Measurements from ENCODE around the gene ATP2B1.

Gene ATP2B1

GRCh38 chr12:89682284-89682683 lies 26.4 kb downstream of the ATP2B1 start:
- peaks cover 77% of the 10 kb centered on the region for H3K36me3 Mint-ChIP-seq (ENCODE audit: low read depth)
- no peak overlapping the region for H3K27ac Mint-ChIP-seq
- no peaks in the 10 kb centered on the region for H3K27me3 Mint-ChIP-seq (ENCODE audit: low read depth)
- peaks cover 13% of the 10 kb centered on the region for H3K4me1 Mint-ChIP-seq
- TF ChIP-seq CTCF (IDR thresholded peaks at IDR 0.05; ENCODE audit: unreplicated experiment in 3 of 3), result no peak
- H3K9me3 Mint-ChIP-seq, result peaks cover 56% of the 10 kb centered on the region
- no peak overlapping the region for H3K4me3 Mint-ChIP-seq

GRCh38 chr12:89680409-89680808 lies 28.2 kb downstream of the ATP2B1 start:
- Mint-ChIP-seq H3K36me3 (ENCODE audit: low read depth) (peaks cover 71% of the 10 kb centered on the region), H3K9me3 (peaks cover 54% of the 10 kb centered on the region), H3K4me1 (peaks cover 7% of the 10 kb centered on the region), H3K27ac (no peak overlapping the region), H3K27me3 (ENCODE audit: low read depth) (no peaks in the 10 kb centered on the region), H3K4me3 (no peak overlapping the region)
- TF ChIP-seq CTCF (IDR thresholded peaks at IDR 0.05; ENCODE audit: unreplicated experiment in 3 of 3), result no peak

GRCh38 chr12:89679631-89680030 lies 29.0 kb downstream of the ATP2B1 start:
- peaks cover 52% of the 10 kb centered on the region for H3K9me3 Mint-ChIP-seq
- H3K27me3 Mint-ChIP-seq (ENCODE audit: low read depth), result no peaks in the 10 kb centered on the region
- H3K27ac Mint-ChIP-seq, result no peak overlapping the region
- H3K36me3 Mint-ChIP-seq (ENCODE audit: low read depth), result peaks cover 64% of the 10 kb centered on the region
- H3K4me3 Mint-ChIP-seq, result no peak overlapping the region
- TF ChIP-seq CTCF (IDR thresholded peaks at IDR 0.05; ENCODE audit: unreplicated experiment in 3 of 3), result no peak
- H3K4me1 Mint-ChIP-seq, result peaks cover 7% of the 10 kb centered on the region

GRCh38 chr12:89678225-89678624 lies 30.4 kb downstream of the ATP2B1 start:
- H3K4me3 Mint-ChIP-seq, result no peak overlapping the region
- H3K9me3 Mint-ChIP-seq, result peaks cover 44% of the 10 kb centered on the region
- peaks cover 52% of the 10 kb centered on the region for H3K36me3 Mint-ChIP-seq (ENCODE audit: low read depth)
- H3K27me3 Mint-ChIP-seq (ENCODE audit: low read depth), result no peaks in the 10 kb centered on the region
- H3K27ac Mint-ChIP-seq, result no peak overlapping the region
- peaks cover 10% of the 10 kb centered on the region for H3K4me1 Mint-ChIP-seq
- TF ChIP-seq CTCF (IDR thresholded peaks at IDR 0.05; ENCODE audit: unreplicated experiment in 3 of 3), result no peak

GRCh38 chr12:89676930-89677329 lies 31.7 kb downstream of the ATP2B1 start:
- Mint-ChIP-seq H3K4me3 (no peak overlapping the region), H3K4me1 (peaks cover 23% of the 10 kb centered on the region), H3K27me3 (ENCODE audit: low read depth) (no peaks in the 10 kb centered on the region), H3K36me3 (ENCODE audit: low read depth) (peaks cover 39% of the 10 kb centered on the region), H3K9me3 (peaks cover 32% of the 10 kb centered on the region), H3K27ac (no peak overlapping the region)
- TF ChIP-seq CTCF (IDR thresholded peaks at IDR 0.05; ENCODE audit: unreplicated experiment in 3 of 3), result no peak

GRCh38 chr12:89674326-89674942 lies 34.2 kb downstream of the ATP2B1 start:
- Mint-ChIP-seq H3K4me3 (no peak overlapping the region), H3K27ac (no peak overlapping the region)

More at GRCh38 chr12:89674326-89674942, 34.2 kb downstream of the ATP2B1 start:
- no peak for TF ChIP-seq CTCF (IDR thresholded peaks at IDR 0.05; ENCODE audit: unreplicated experiment in 3 of 3)
- peaks cover 32% of the 10 kb centered on the region for H3K4me1 Mint-ChIP-seq
- H3K36me3 Mint-ChIP-seq (ENCODE audit: low read depth), result peaks cover 27% of the 10 kb centered on the region
- H3K27me3 Mint-ChIP-seq (ENCODE audit: low read depth), result no peaks in the 10 kb centered on the region
- H3K9me3 Mint-ChIP-seq, result peaks cover 9% of the 10 kb centered on the region
